Stimulated activated CD4-positive, alpha-beta T cell treated with anti-CD3 and anti-CD28 coated beads, Interleukin-1b, Interleukin-23, amount 100 ng/mL, for 4 hours (primary cell): ENCODE measurements around the gene SCN7A.
"Not testable (repeated sequence)": the region's sequence is repeated elsewhere in the genome, so short reads cannot be mapped to it uniquely, and the experiment has no call there.

ENCODE experiments used
- DNase-seq, 2 donors: peaks; one replicate each; pipeline ENCODE4 v3.0.0-alpha.2; 2020; ENCODE audit warnings: low read depth in 2 of 2

SCN7A gene

DNA sequence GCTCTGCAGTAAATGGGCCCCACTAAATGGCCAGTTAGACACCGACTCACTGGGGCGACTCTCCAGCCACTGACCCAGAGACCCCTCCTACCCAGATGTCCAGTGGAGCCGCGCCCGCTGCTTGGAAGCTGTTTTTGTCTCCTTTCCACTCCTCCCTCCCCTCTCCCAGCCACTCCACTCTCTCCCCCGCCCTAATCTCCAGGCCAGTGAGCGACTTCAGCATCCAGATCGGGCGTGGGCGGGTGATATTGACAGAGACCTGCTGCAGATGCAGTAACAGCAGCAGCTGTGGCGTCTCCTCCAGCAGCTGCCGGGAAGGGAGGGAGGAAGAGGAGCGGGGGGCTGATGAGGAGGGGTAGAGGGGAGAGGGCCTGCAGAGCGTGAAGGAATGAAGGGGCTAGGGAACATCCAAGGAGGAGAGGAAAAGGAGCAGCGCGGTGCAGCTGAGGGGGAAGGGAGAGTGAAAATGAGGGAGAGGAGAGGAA, at the start of gene SCN7A:
Gene SCN7A, minus strand, starts transcription at position 110 of the 485 bp plus-strand sequence. CDS start 16,553 bp downstream, outside the sequence.
- DNase-seq: no peak

DNA sequence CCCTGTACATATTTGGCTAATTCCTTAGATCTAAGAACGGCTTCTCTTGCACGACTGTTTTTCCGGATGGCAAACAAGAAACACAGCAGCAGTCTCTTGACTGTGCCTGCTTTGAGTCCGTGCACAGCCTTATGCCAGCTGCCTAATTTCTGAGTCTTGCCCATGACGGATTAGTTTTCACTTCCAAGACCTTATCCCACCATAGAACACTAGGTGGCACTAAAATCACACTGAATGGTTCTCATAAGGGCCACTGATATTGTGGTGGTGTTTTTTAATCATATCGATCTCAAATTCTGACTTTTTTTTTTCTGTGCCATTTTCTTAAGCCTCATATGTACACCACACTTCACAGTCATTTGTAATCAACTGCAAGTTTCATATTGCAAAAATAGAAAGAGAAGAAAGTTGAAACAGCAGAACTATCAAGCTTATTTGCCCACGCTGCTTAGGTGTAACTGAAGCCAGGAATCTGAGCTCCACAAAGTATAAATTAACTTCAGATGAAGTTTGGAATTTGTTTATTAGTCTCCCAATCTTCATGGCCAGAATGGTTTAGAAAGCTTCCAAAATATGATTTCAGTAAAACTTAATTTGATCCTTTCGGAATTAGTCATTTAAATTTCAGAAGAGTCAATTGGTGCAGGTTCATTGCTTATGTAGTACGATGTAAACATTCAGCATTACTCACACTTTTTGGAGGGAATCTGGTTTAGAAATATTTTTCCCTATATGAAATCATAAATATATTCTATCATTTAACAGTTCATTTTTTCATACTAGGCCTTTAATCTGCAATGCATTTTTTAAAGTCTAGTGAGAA, 45.5 kb upstream of the SCN7A start:
- peak in 1 of 2 donors; percentile 5 for DNase-seq

DNA sequence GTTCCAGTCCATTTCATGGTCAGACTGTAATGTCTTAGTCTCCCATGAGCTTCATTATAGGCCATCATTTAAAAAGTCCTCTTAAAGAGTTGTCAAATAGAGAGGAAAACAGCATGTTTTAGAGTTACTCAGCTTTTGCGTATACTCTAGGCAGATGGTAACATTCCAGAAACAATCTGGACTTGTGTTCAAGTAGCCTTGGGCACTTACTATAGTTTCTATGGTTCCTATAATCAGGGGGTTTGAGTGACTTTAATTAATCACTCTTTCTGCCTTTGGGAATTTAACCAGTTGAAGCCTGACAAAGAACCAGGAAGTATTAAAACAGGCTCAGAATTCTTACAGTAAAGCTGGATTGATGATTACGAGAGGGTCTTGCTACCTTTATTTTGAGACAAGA, 42.1 kb upstream of the SCN7A start:
- DNase-seq: no peak

DNA sequence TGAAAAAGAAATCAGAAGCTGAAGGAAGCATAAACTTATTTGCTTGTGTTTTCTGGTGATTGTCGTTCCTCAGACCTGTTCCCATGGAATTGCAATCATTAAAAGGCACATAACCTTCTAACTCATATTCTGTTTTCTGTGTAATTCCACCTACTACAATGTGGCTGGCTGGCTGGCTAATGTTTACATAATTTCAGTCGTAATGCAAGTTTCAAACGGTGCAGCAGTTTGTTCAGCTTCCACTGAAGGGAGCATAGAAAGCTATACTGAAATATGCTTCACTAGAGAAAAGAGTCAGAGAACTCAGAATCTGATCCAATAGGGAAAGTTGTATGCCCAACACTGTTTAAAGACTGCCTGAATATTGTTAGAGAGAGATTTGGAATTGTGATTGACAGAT, 27.1 kb upstream of the SCN7A start:
- no peak for DNase-seq

DNA sequence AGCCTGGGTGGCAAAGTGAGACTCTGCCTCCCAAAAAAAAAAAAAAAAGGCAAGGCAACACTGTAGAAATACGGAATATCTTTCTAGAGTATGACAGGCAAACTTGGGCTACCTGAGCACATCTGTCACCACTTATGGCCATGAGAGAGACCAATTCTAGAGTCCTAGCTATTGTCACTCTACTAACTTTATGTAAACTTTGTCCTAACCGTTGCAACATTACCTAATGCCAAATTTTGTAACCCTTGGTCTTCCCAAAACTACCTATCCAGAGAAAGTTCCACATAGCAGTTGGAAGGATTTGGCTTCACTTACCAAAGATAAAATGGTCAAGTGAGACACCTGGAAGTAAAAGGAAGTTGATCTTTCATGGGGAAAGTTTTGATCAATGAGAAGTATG, 26.6 kb upstream of the SCN7A start:
- no peak for DNase-seq

DNA sequence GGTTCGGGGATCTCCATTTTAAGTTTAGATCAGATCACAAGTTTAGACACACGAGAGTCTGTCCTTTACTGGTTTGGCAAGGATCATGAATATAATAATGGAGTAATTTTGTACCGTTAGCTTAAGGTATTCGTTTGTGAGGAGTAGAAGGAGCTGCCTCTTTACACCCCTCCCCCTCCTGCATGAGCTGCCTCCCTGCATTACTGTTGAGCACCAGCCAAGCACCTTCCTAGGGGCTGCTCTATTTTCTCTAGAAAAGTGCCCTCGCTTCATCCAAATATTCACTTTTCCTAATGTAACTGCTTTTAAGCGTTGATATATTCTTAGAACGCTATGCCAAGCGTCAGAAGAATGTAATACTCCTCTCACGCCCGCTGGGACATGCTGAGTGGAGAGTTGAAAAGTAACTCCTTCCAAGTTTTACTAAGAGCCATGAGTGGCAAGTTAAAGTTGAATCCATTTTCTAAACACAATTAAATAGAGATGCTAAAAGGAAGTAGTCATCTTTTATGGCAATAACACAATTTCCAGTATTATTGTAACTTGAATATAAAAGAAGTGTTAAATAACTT, 25.4 kb upstream of the SCN7A start:
- no peak for DNase-seq

DNA sequence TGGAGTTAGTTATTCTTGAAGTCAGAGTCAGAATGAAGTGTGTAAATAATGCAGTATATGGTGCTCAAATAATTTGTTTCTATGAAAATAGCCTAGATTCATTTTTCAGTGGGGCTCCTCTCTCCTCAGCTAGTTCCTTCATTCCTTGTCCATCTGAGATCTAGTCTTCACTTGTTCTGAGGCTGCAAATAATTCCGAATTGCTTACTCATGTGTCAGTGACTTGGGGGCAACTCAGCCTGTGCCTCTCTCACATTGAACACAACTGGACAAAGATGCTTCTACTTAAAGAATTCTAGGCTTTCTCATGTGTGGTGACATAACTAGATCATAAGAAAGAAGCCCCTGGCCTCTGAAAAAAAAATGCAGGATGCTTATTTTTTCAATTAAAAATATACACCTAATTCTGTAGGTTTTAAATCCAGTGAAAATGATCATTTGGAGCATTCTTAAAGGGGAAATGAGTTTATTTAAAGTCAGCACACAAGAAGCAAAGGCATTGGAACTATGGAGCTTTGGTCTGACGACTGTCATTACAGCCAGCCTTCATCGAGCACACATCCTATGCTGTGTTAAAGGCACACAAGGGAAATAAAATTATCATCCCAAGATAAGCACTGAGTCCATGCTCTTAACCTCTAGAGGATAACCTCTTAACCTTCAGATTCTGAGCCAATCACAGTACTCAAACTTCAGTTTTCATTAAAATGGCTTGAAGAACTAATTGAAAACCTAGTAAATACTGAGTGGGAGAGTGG, 24.8 kb upstream of the SCN7A start:
- no peak for DNase-seq

DNA sequence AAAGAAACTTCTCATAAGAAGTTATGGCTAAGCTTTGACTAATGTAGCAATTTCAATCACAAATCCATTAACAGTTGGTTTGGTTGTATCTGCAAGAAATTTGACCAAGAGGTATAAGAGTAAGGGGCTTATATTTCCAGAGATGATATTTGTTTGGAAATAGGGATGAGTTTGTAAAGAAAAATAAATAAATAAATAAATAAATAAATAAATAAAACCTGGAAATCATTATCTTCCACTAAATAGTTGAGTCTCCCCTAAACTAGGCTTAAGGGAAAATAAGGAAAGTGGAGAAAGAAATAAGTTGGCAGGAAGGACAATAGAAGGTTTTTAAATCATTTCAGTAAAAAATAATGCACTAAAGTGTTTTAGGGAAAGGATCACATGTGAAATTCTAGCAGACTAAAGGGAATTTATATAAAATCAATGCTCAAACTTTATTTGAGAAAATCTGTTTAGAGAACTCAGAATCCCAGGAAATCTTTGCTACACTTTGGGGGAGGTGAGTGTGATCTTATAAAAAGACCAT, 23.5 kb upstream of the SCN7A start:
- no peak for DNase-seq

DNA sequence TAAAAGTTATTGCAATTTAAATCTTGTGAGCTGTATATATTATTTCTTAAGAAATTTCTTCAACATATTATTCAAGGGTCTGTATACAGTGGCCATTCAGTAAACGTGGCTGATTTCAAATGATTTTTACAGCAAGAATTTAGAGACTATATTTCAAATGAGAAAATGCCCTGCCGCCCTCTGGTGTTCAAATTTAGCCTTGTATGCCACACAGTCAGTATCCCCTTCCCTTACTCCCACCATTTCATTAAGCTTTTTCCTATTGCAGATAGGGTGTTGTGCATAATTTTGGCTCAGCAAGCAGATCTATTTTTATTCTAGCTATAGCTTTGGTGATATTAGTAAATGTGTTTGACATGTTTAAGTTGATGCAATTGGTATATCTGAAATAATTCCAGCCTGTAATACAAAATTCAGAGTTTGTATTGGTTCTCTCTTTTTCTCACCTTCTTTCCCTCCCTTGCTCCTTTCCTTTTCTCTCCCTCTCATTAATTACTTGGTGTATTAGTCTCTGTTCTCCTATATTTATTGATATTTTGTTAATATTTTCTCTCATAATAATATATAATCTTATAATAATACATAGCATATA, 22.8 kb upstream of the SCN7A start:
- DNase-seq: no peak

DNA sequence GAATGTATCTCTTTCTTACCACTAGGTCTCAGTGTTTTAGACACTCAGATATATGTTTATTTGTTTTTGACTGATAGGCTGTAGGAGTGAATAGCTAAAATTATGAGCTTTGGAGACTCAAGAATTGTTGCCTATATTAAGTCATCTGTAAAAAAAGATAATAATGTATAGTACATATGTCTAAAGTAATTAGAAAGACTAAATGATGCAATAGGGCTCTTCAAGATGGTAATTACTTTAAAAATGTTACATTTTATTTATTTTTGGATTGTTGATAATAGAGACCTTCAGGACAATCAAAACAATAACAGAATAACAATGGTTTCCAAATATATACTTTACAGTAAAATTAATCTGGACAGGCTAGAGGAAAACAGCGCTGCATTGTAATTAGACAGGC, 19.9 kb upstream of the SCN7A start:
- DNase-seq: no peak

DNA sequence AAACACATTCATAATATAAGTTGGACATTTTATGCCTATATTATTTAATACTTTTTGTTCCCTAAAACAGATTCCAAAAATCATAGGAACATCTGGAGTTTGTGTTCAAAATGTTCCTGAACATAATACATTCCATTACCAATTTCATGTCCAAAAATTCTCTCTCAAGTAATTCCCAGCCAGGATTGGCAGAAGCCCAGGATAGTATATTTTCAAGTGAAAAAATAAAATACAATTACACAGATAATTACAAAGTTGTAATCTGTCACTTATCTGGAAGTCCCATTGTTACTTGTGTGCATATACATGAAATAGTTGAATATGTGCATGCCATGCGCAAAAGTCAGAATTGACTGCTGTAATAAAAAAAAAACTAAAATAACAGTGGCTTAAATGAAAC, 5.2 kb upstream of the SCN7A start:
- DNase-seq: no peak

DNA sequence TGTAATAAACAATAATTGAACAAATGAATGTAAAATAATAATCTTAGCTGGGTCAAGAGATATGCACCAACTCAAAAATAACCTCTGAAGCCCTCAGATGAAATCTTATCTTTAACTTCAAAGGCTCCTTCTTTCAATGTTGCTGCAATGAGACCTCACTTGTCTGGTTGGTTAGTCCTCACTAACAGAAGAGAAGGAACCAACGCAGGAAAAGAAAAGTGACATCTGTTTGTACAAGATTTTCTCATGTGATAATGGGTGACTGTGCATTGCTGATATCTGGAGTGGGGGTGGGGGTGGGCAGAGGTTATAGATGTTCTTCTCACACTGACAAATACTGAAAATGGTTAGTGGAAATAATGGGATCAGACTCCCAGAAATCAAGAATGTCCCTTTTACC, 2.6 kb downstream of the SCN7A start:
- no peak for DNase-seq

DNA sequence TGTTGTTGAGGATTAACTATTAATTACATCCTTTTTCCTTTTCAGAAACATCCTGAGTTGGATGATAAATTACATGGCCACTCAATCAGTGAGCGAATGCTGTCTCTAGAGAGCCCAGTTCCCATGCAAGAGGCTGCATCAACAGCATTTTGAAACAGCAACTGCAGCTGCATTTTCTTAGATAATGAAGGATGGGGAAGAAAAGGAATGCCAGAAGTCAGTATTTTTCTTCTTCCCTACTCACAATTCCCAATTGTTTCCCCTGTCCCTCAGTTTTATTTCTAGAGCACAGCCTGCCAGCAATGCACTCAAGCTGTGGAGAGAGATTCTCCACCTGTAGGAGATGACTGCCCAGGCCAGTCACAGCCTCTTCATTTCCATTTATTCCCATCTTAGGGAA, 6.9 kb downstream of the SCN7A start:
- no peak for DNase-seq

DNA sequence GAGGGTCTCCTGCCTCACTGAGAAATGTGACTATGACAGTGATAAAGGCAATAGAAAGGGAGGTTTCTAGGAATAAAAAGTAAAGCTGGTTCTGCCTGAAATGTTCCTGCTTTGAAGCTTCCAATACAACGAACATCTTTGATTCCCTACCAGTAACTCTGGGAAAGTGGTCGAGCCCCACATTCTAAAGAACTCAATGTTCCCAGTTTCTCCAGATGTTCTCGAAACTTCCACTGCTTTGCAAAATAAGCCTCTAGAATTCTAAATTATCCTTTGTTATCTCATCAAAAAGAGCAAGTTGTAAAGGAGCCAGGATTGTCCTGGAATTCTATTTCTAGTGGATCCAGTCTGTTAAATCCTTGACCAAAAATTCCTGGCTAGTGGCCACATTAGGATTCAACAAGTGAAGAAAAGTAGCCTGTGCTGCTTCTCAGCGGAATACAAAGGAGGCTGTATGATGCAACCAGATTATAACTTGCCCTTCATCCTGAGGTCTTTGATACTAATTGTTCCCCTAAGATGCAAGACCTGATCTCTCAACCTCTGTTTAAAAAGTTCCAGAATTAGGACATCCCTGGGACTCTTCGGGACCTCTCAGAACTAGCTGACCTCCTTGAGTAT, 8.4 kb downstream of the SCN7A start:
- DNase-seq: no peak

DNA sequence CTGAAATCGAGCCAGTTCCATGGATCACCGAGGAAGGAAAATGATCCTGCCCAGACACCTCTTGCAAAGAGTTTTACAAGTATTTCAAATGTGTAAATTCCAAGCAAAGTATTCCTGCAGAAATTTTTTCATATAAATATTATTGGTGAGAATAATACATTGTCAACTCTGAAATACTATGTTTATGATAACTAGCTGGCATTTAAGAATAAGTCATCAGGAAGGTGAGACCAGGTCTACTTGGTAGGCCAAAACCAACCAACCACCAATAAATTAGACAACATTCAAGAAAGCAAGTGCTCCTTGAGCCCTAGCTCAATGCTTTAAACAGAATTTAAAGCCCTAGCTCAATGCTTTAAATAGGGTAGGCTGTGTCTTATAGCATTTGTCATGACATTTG, 21.7 kb downstream of the SCN7A start:
- no peak for DNase-seq

DNA sequence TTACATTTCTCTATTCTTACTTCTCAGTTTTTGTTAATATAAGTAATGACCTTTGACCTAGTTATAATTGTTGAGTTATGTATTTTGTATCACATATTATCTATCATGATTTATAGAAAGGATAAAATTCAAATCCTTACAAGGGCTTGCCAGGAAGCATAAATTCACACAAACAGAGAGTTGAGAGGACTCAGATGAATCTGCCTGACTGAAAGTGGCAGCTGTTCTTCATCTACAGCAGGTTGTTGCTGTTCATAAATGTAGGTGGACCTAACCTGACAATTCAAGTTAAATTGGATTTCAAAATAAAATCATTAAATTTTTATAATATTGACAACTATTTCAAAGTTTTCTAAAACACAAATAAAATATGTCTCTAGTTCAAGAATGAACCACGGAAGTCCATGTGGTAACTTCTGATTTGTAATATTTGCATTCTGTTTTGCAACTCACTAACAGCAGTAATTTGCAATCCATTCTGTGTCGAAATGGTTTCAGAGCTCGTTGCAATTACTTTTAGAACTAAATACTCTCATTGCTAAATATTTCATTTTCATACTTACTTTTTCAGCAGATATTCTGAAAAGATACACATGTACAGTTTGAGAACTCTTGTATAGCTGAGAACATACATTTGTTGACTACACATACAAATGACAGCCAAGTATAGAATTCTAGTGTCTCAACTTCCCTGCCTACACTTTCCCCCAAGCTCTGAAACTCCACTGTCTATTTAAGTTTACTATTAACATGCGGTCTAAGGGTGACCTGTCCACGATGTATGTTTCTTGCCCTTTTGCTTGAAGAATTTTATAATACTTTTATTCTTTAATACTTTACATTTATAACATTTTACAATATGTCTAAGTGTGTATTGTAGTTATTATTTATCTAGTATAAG, 25.7 kb downstream of the SCN7A start:
- no peak for DNase-seq

DNA sequence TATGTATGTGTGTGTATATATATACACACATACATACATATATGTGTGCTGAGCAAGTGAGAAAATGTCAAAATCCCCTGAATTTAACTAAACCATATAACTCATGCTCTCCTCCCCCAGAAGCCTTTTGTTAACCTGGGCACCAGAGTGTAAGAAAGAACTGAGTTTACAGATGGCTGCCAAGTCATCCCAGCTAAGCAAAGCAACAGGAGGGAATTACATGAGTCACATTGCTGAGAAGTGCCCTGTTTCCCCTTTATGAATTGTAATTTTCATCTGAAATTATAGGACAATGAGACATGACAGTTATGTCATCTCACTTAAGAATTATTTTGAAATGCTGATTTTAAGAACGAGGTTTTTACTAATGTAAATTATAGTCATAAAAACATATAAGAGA, 29.9 kb downstream of the SCN7A start:
- no peak for DNase-seq

DNA sequence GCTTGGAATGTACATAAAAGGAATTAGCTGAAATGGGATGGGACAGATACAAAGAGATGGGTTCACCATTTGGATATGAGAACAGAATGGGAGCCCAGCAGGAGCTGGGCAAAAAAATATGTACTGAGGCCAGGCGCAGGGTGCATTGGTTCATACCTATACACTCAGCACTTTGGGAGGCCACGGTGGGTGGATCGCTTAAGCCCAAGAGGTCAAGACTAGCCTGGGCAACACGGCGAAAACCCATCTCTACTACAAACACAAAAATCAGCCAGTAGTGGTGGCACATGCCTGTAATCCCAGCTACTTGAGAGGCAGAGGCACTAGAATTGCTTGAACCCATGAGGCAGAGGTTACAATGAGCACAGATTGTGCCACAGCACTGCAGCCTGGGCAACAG, 30.4 kb downstream of the SCN7A start:
- no peak for DNase-seq

DNA sequence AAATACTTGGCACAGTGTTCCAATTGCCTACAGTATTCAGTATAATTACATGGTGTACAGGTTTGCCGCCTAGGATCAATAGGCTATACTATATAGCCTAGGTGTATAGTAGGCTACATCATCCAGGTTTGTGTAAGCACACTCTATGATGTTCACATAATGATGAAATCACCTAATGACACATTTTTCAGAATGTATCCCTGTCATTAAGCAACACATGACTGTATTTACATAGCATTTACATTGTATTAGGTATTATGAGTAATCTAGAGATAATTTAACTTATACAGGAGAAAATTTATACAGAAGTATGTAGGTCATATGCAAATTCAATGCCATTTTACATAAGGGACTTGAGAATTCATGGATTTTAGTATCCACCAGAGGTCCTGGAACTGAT, 35.4 kb downstream of the SCN7A start:
- no peak for DNase-seq

DNA sequence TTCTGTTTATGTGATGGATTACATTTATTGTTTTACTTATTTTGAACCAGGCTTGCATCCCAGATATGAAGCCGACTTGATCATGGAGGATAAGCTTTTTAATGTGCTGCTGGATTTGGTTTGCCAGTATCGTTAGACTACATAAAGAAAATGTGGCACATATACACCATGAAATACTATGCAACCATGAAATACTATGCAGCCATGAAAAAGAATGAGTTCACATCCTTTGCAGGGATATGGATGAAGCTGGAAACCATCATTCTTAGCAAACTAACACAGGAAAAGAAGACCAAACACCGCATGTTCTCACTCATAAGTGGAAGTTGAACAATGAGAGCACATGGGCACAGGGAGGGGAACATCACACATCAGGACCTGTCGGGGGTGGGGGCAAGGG, 38.2 kb downstream of the SCN7A start:
- not testable (repeated sequence) for DNase-seq
